ENCODE data around the gene WFS1. TPM values are rescaled to one million over a fixed set of nuclear protein-coding genes. Genes with fewer than 3 reads are reported as not detected.

The WFS1 gene
- total RNA-seq, 1 experiment from 2014 or later: 21.5 TPM

GRCh38 chr4:6343939-6344408 is 74.3 kb downstream of the WFS1 start:
- peak overlapping the region; percentile 61 for H3K27ac ChIP-seq (ENCODE audit: low read depth, low read length)
- BruUV-seq (replicated peaks): no TSS peak
- ChIA-PET CTCF (interaction anchor here (0.7 to 3.1 kb wide), 6 partner anchors 9 to 346 kb away, joined by 3 to 20 read pairs (median 6); no protein-coding TSS in a partner anchor), RAD21 (ENCODE audit: low non-redundant PET in 1 of 2, low total read pairs in 2 of 2, uncharacterized antibody in 2 of 2, unreplicated experiment in 2 of 2) (no interaction called here), POLR2A (no interaction called here)
- H3K4me2 ChIP-seq (ENCODE audit: low read length): peak overlapping the region; percentile 74
- no peaks in the 10 kb centered on the region for H3K27me3 ChIP-seq (ENCODE audit: insufficient read depth, low read length)
- peaks cover 16 to 24% of the 10 kb centered on the region in 2 experiments for H3K4me1 ChIP-seq (ENCODE audit: control insufficient read depth in 1 of 2, insufficient read depth in 2 of 2, low read length in 2 of 2)
- no peaks in the 10 kb centered on the region for H3K36me3 ChIP-seq (ENCODE audit: control insufficient read depth in 1 of 2, insufficient read depth in 2 of 2, low read length in 2 of 2)
- H3K4me3 ChIP-seq (replicated peaks in 1 of 2; ENCODE audit: low read depth in 1 of 2, low read length in 2 of 2): peak overlapping the region; percentile 8 to 35; a peak in 3 of 4 replicates
- no peaks in the 10 kb centered on the region for H3K79me2 ChIP-seq (ENCODE audit: insufficient read depth, low read length)
- no peaks in the 10 kb centered on the region for H3K9me2 ChIP-seq (ENCODE audit: insufficient read depth)
- no peaks in the 10 kb centered on the region for H4K20me1 ChIP-seq (ENCODE audit: insufficient read depth)
- peak overlapping the region; percentile 33 for H3K9ac ChIP-seq (ENCODE audit: low read length)
- peak; percentile 79 for DNase-seq (ENCODE audit: low read depth, low spot score)
- peak overlapping the region; percentile 2 for H2AFZ ChIP-seq (ENCODE audit: low read depth, low read length, poor library complexity, severe bottlenecking)
- ATAC-seq: peak; percentile 98
- intact Hi-C loops (cut with micrococcal nuclease): no loop called here
- no peaks in the 10 kb centered on the region for H3K9me3 ChIP-seq (ENCODE audit: control insufficient read depth in 1 of 2, insufficient read depth in 1 of 2, low read depth in 1 of 2, low read length in 2 of 2)
- no peak for TF ChIP-seq POLR2A (IDR thresholded peaks at IDR 0.05; ENCODE audit: borderline replicate concordance, extremely low read depth, insufficient read depth, insufficient read length)
- peak; percentile 36 to 67 (median 47); a peak in 5 of 6 replicates for TF ChIP-seq CTCF (IDR thresholded peaks at IDR 0.05 in 2 of 3, conservative IDR thresholded peaks at IDR 0.05 in 1 of 3; ENCODE audit: borderline replicate concordance in 1 of 3, insufficient read depth in 1 of 3, low read depth in 2 of 3, low read length in 2 of 3)
- TF ChIP-seq CBX3 (IDR thresholded peaks at IDR 0.05; ENCODE audit: low read depth): peak; percentile 90
- no peak for TF ChIP-seq REST (IDR thresholded peaks at IDR 0.05; ENCODE audit: low read depth)
- no peak for TF ChIP-seq EZH2 (IDR thresholded peaks at IDR 0.05)
- peak; percentile 0; the same call in 1 of the 2 replicates for TF ChIP-seq SIN3A (IDR thresholded peaks at IDR 0.05; ENCODE audit: low read depth)
- TF ChIP-seq EZH2phosphoT487 (IDR thresholded peaks at IDR 0.05; ENCODE audit: borderline replicate concordance): no peak
- peak; percentile 8; the same call in 1 of the 2 replicates for TF ChIP-seq POLR2AphosphoS5 (IDR thresholded peaks at IDR 0.05; ENCODE audit: low read depth, low read length)
- no peak for TF ChIP-seq ATF3 (IDR thresholded peaks at IDR 0.05)
- TF ChIP-seq ELF1 (IDR thresholded peaks at IDR 0.05; ENCODE audit: borderline replicate concordance, low read depth): no peak
- TF ChIP-seq ZFX (IDR thresholded peaks at IDR 0.05): no peak
- TF ChIP-seq ZNF274 (IDR thresholded peaks at IDR 0.05; ENCODE audit: low read depth, low read length): no peak
- peak; percentile 82 for TF ChIP-seq JUND (IDR thresholded peaks at IDR 0.05)
- peak; percentile 72 for TF ChIP-seq CEBPB (IDR thresholded peaks at IDR 0.05; ENCODE audit: low read depth)
- TF ChIP-seq ZBTB33 (IDR thresholded peaks at IDR 0.05; ENCODE audit: extremely low read depth, insufficient replicate concordance, low read length): no peak
- no peak for TF ChIP-seq YY1 (IDR thresholded peaks at IDR 0.05; ENCODE audit: extremely low read depth, insufficient replicate concordance, low read depth, low read length)
- peak; percentile 21 for TF ChIP-seq TCF7L2 (IDR thresholded peaks at IDR 0.05; ENCODE audit: borderline replicate concordance, extremely low read depth, insufficient read depth, insufficient read length)
- peak; percentile 79 for TF ChIP-seq RAD21 (IDR thresholded peaks at IDR 0.05; ENCODE audit: low read depth)
- TF ChIP-seq EGR1 (IDR thresholded peaks at IDR 0.05; ENCODE audit: low read depth): no peak
- 0 out of 2 replicates have a peak, but pooled peaks have one; percentile 8 for TF ChIP-seq SRF (IDR thresholded peaks at IDR 0.05; ENCODE audit: low read depth)
- TF ChIP-seq SP1 (IDR thresholded peaks at IDR 0.05; ENCODE audit: low read depth): peak; percentile 60

Measured in HCT116 (cell line).